Endodermal cell (in vitro differentiated cells): Measurements from ENCODE around the gene LSAMP. TPM values are rescaled to one million over a fixed set of nuclear protein-coding genes. Genes with fewer than 3 reads are reported as not detected.

ENCODE experiments used
- DNase-seq: peaks from one replicate; pipeline ENCODE4 v3.0.0-alpha.2; 2017
- H3K27ac ChIP-seq: 2 replicates; pipeline ENCODE4 v1.5.1; 2013; ENCODE audit warnings: mild to moderate bottlenecking, low read depth, low read length, moderate library complexity
- H3K27me3 ChIP-seq: 2 replicates; pipeline ENCODE4 v1.6.1; 2013; ENCODE audit warnings: mild to moderate bottlenecking, low read length, moderate library complexity; ENCODE audit not compliant: insufficient read depth, control insufficient read depth, poor library complexity, severe bottlenecking
- H3K36me3 ChIP-seq: 2 replicates; pipeline ENCODE4 v1.7.0; 2013; ENCODE audit warnings: mild to moderate bottlenecking, low read length, moderate library complexity; ENCODE audit not compliant: control insufficient read depth, insufficient read depth
- H3K4me1 ChIP-seq: one replicate; pipeline ENCODE4 v1.7.0; 2013; ENCODE audit warnings: low read length; ENCODE audit not compliant: control insufficient read depth, insufficient read depth
- H3K4me3 ChIP-seq: 2 replicates; pipeline ENCODE4 v1.5.1; 2013; ENCODE audit warnings: mild to moderate bottlenecking, low read length, moderate library complexity
- H3K9ac ChIP-seq: 2 replicates; pipeline ENCODE4 v1.6.1; 2013; ENCODE audit warnings: mild to moderate bottlenecking, low read length, moderate library complexity; ENCODE audit not compliant: poor library complexity, severe bottlenecking; ENCODE audit errors: extremely low read depth
- H3K9me3 ChIP-seq: 2 replicates; pipeline ENCODE4 v1.6.1; 2013; ENCODE audit warnings: mild to moderate bottlenecking, low read length, moderate library complexity; ENCODE audit not compliant: control insufficient read depth
- H3K27ac Mint-ChIP-seq: 2 replicates; pipeline ENCODE4 v1.8.0; 2020; ENCODE audit warnings: mixed read lengths
- H3K27me3 Mint-ChIP-seq: 2 replicates; pipeline ENCODE4 v1.8.0; 2021; ENCODE audit warnings: mild to moderate bottlenecking, mixed read lengths; ENCODE audit not compliant: insufficient read depth
- H3K36me3 Mint-ChIP-seq: 2 replicates; pipeline ENCODE4 v1.8.0; 2020; ENCODE audit warnings: low read depth, mixed read lengths
- H3K4me1 Mint-ChIP-seq: 2 replicates; pipeline ENCODE4 v1.8.0; 2020; ENCODE audit warnings: mixed read lengths
- H3K4me3 Mint-ChIP-seq: 2 replicates; pipeline ENCODE4 v1.8.0; 2020; ENCODE audit warnings: mild to moderate bottlenecking, moderate library complexity, mixed read lengths
- H3K9me3 Mint-ChIP-seq: 2 replicates; pipeline ENCODE4 v1.8.0; 2020; ENCODE audit warnings: mild to moderate bottlenecking, mixed read lengths
- WGBS, 2 experiments: methylation state at CpG; one replicate each; pipeline versions ENCODE4 v1.1.5 to v1.1.7; 2013; ENCODE audit warnings: missing lambda C conversion rate in 2 of 2, mixed read lengths in 1 of 2; ENCODE audit not compliant: insufficient coverage in 1 of 2, insufficient read length in 1 of 2; 5-methylcytosine and 5-hydroxymethylcytosine counted together
- total RNA-seq, 2 donors: library from RNA; stranded (reverse); fragmentation: NEBNext Ultra II Directional in 1 of 2; extraction: Animal tissue kit (Norgen Biotek cat#: 25700) in 1 of 2; gene quantifications; 2 replicates in 1 of 2; 3 replicates in 1 of 2; pipeline ENCODE4 v1.2.1, GENCODE V29; 2021
- TF ChIP-seq, protein P1 (sequence below): fragments of 200-600 bp; sonication (generic); conservative IDR thresholded peaks from 2 replicates; pipeline ENCODE4 v1.5.0; 2021; ENCODE audit warnings: antibody characterized with exemption, mild to moderate bottlenecking

The LSAMP gene
- total RNA-seq, 2 donors from 2014 or later, result 4.4 to 10.2 TPM

DNA sequence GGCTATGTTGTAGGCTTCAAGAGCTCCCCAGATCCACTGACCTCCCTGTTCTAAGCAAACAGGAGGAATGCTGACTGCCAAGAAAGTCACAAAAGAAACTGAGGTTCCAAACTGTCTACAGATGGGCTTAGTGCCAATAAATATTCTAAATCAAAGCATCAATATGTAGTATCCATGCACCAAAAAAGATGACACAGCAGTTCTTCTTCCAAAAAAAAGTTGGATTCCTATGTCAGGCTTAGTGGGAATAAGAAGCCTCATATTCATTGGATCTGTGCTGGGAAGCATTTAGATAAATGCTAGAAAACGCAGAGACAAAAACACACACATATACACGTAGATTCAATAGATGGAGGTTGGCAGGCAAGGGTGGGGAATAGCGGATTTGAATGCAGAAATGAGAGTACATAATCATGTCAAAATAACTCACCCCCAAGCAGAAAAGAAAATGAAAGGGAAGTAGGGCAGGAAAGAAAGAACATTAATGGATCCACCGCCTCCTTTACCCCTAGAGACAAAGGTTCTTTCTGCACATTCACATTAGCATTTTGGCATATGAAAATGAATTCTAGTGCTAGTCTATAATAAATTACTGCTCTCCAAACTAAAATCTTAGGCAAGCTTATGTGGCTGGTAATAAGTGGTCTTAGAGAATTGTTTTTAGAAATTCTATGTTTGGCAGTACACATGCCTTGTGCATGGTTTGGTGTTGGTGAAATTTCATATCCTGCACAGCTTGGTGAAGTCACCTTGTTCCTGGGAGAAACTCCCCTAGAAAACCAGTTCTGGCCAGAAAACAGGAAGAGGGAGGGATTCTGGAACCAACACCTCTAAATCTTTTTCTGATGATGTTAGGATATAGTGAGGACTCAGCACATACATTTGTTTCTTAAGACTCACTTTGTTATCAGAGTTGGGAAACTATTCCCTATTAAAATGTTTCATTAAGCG lies 283.4 kb downstream of the LSAMP start:
- Histone ChIP-seq H3K9me3 (no peaks in the 10 kb centered on the region), H3K4me3 (no peak overlapping the region), H3K27ac (no peak overlapping the region), H3K4me1 (peaks cover 7% of the 10 kb centered on the region), H3K27me3 (no peaks in the 10 kb centered on the region), H3K9ac (no peak overlapping the region), H3K36me3 (no peaks in the 10 kb centered on the region)
- Mint-ChIP-seq H3K36me3 (no peaks in the 10 kb centered on the region), H3K27ac (no peak overlapping the region), H3K27me3 (peaks cover 23% of the 10 kb centered on the region), H3K4me3 (no peak overlapping the region), H3K4me1 (peaks cover 16% of the 10 kb centered on the region), H3K9me3 (no peaks in the 10 kb centered on the region)
- no CpG with 5 or more reads among the region's 5 CpGs for WGBS, 2 experiments
- TF ChIP-seq, protein P1, sequence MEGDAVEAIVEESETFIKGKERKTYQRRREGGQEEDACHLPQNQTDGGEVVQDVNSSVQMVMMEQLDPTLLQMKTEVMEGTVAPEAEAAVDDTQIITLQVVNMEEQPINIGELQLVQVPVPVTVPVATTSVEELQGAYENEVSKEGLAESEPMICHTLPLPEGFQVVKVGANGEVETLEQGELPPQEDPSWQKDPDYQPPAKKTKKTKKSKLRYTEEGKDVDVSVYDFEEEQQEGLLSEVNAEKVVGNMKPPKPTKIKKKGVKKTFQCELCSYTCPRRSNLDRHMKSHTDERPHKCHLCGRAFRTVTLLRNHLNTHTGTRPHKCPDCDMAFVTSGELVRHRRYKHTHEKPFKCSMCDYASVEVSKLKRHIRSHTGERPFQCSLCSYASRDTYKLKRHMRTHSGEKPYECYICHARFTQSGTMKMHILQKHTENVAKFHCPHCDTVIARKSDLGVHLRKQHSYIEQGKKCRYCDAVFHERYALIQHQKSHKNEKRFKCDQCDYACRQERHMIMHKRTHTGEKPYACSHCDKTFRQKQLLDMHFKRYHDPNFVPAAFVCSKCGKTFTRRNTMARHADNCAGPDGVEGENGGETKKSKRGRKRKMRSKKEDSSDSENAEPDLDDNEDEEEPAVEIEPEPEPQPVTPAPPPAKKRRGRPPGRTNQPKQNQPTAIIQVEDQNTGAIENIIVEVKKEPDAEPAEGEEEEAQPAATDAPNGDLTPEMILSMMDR, result no peak
- no peak for DNase-seq

DNA sequence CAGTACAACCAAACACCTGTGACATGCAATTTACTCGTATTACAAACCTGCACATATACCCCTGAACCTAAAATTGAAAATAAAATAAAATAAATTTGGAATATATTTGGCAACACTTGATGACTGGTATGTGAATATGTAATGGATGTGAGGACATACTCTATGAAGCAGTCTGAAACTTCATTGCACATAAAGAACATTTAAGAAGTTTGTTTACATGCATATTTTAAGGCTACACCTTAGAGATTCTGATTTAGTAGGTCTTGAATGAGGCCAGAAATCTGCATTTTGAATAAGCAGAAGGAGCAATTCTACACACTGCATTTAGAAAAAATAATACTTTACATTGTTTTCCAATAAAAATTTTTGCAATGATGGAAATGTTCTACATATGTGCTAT lies 284.7 kb downstream of the LSAMP start:
- Mint-ChIP-seq H3K9me3 (no peaks in the 10 kb centered on the region), H3K4me3 (no peak overlapping the region), H3K4me1 (peaks cover 11% of the 10 kb centered on the region), H3K27me3 (peaks cover 33% of the 10 kb centered on the region), H3K27ac (no peak overlapping the region), H3K36me3 (no peaks in the 10 kb centered on the region)
- H3K9me3 ChIP-seq, result no peaks in the 10 kb centered on the region
- H3K27ac ChIP-seq, result no peak overlapping the region
- H3K4me3 ChIP-seq, result no peak overlapping the region
- WGBS, 2 experiments, result 88% methylated on average over 1 of the region's 1 CpG; no CpG with 5 or more reads in 1 of the 2 experiments
- DNase-seq, result no peak
- H3K27me3 ChIP-seq, result no peaks in the 10 kb centered on the region
- H3K36me3 ChIP-seq, result no peaks in the 10 kb centered on the region
- TF ChIP-seq, protein P1, result no peak
- peaks cover 7% of the 10 kb centered on the region for H3K4me1 ChIP-seq
- H3K9ac ChIP-seq, result no peak overlapping the region

DNA sequence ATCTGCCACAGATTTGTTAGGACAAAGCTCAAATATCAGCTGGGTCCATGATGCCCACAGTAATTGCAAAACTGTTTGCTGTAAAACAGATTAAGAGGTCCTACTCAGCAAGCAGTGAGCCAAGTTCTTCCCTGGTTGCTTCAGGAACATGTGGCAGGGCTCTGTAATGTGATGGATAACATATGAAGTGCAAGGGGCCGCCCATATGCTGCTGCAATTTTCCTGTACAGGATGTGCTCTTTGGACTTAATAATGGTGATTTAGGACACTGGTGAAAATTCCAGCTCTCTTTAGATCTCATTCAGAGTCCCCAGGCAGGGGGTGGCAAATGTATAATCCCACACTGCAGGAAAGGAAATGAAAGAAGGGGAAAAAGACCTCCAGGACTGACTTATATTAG lies 289.4 kb downstream of the LSAMP start:
- WGBS, 2 experiments, result 96% methylated on average over 1 of the region's 1 CpG; no CpG with 5 or more reads in 1 of the 2 experiments
- Histone ChIP-seq H3K9me3 (no peaks in the 10 kb centered on the region), H3K4me3 (no peak overlapping the region), H3K36me3 (no peaks in the 10 kb centered on the region), H3K9ac (no peak overlapping the region), H3K27me3 (no peaks in the 10 kb centered on the region), H3K27ac (no peak overlapping the region), H3K4me1 (no peaks in the 10 kb centered on the region)
- TF ChIP-seq, protein P1, result no peak
- Mint-ChIP-seq H3K27me3 (peaks cover 21% of the 10 kb centered on the region), H3K4me3 (no peak overlapping the region), H3K27ac (no peak overlapping the region), H3K36me3 (no peaks in the 10 kb centered on the region), H3K4me1 (peaks cover 7% of the 10 kb centered on the region), H3K9me3 (no peaks in the 10 kb centered on the region)
- DNase-seq, result no peak
